GM23338 (cell line): ENCODE data around the gene ULBP1. TPM values are rescaled to one million over a fixed set of nuclear protein-coding genes. Genes with fewer than 3 reads are reported as not detected.
"Not testable (repeated sequence)": the region's sequence is repeated elsewhere in the genome, so short reads cannot be mapped to it uniquely, and the experiment has no call there.

Experiments
- ATAC-seq: fragments of 200-7000 bp; cut with Tn5 transposase; 3 replicates; pipeline ENCODE4 v1.9.1; 2020
- DNase-seq: peaks from one replicate; pipeline ENCODE4 v3.0.0-alpha.2; 2015; ENCODE audit warnings: low spot score
- H2AFZ ChIP-seq: fragments of 200-600 bp; sonication (generic); 2 replicates; pipeline ENCODE4 v1.8.0; 2016; ENCODE audit warnings: antibody characterized with exemption, mild to moderate bottlenecking, moderate library complexity
- H3F3A ChIP-seq: fragments of 200-600 bp; sonication (generic); replicated peaks from 2 replicates; pipeline ENCODE4 v1.8.0; 2017; ENCODE audit warnings: antibody characterized with exemption, mixed run types, low read depth
- H3K27ac ChIP-seq: fragments of 200-600 bp; sonication (generic); 2 replicates; pipeline ENCODE4 v1.6.1; 2016; ENCODE audit warnings: low read depth
- H3K27me3 ChIP-seq: fragments of 200-600 bp; sonication (generic); 2 replicates; pipeline ENCODE4 v1.8.0; 2016; ENCODE audit warnings: mild to moderate bottlenecking, mixed run types, moderate library complexity; ENCODE audit not compliant: insufficient read depth
- H3K36me3 ChIP-seq: fragments of 200-600 bp; sonication (generic); 2 replicates; pipeline ENCODE4 v1.8.0; 2016; ENCODE audit warnings: mild to moderate bottlenecking; ENCODE audit not compliant: insufficient read depth
- H3K4me1 ChIP-seq: fragments of 200-600 bp; sonication (generic); 2 replicates; pipeline ENCODE4 v1.8.0; 2016; ENCODE audit warnings: mild to moderate bottlenecking, moderate library complexity; ENCODE audit not compliant: insufficient read depth
- H3K4me2 ChIP-seq: fragments of 200-600 bp; sonication (generic); 2 replicates; pipeline ENCODE4 v1.7.1; 2017; ENCODE audit warnings: mixed run types
- H3K4me3 ChIP-seq: fragments of 200-600 bp; sonication (generic); 2 replicates; pipeline ENCODE4 v1.6.1; 2016; ENCODE audit warnings: mixed run types
- H3K79me2 ChIP-seq: fragments of 200-600 bp; sonication (generic); replicated peaks from 2 replicates; pipeline ENCODE4 v1.8.0; 2017; ENCODE audit warnings: mild to moderate bottlenecking; ENCODE audit not compliant: insufficient read depth
- H3K9me2 ChIP-seq: fragments of 200-600 bp; sonication (generic); 2 replicates; pipeline ENCODE4 v1.8.0; 2017; ENCODE audit not compliant: insufficient read depth
- H4K20me1 ChIP-seq: fragments of 200-600 bp; sonication (generic); replicated peaks from 2 replicates; pipeline ENCODE4 v1.8.0; 2017; ENCODE audit warnings: mild to moderate bottlenecking; ENCODE audit not compliant: insufficient read depth
- H3K27ac Mint-ChIP-seq: 2 replicates; pipeline ENCODE4 v1.8.0; 2020; ENCODE audit warnings: inconsistent platforms, mild to moderate bottlenecking, moderate library complexity, mixed read lengths
- H3K27me3 Mint-ChIP-seq: 3 replicates; pipeline ENCODE4 v1.8.0; 2022; ENCODE audit warnings: low read depth, mild to moderate bottlenecking, moderate library complexity, mixed read lengths, inconsistent platforms; ENCODE audit not compliant: insufficient read depth, poor library complexity
- H3K36me3 Mint-ChIP-seq: 3 replicates; pipeline ENCODE4 v1.8.0; 2021; ENCODE audit warnings: low read depth, mild to moderate bottlenecking, inconsistent platforms, moderate library complexity, mixed read lengths
- H3K4me1 Mint-ChIP-seq: 3 replicates; pipeline ENCODE4 v1.8.0; 2020; ENCODE audit warnings: mild to moderate bottlenecking, inconsistent platforms, mixed read lengths
- H3K4me3 Mint-ChIP-seq: 3 replicates; pipeline ENCODE4 v1.8.0; 2021; ENCODE audit warnings: moderate library complexity, mild to moderate bottlenecking, inconsistent platforms, mixed read lengths
- H3K9me3 Mint-ChIP-seq: 3 replicates; pipeline ENCODE4 v1.8.0; 2020; ENCODE audit warnings: moderate library complexity, mild to moderate bottlenecking, inconsistent platforms, mixed read lengths
- CREB1 ChIP-seq: fragments of 250-450 bp; sonication (Bioruptor Pico); IDR thresholded peaks from 2 replicates; pipeline ENCODE4 v1.5.0; 2020; ENCODE audit warnings: low read depth, mild to moderate bottlenecking, moderate library complexity
- CTCF ChIP-seq, 2 experiments: fragments of 200-600 bp in 1 of 2; sonication (generic) in 1 of 2; conservative IDR thresholded peaks; 2 replicates each; pipeline versions ENCODE4 v1.5.1 to v1.6.1; 2016 to 2017; ENCODE audit warnings: antibody characterized with exemption in 2 of 2, low read depth in 2 of 2, mild to moderate bottlenecking in 2 of 2, moderate library complexity in 1 of 2
- ETS1 ChIP-seq: IDR thresholded peaks from 2 replicates; pipeline ENCODE4 v1.6.1; 2016; ENCODE audit warnings: antibody characterized with exemption
- NANOG ChIP-seq: IDR thresholded peaks from 2 replicates; pipeline ENCODE4 v1.6.1; 2016; ENCODE audit warnings: antibody characterized with exemption, borderline replicate concordance
- STAT1 ChIP-seq: IDR thresholded peaks from one replicate; pipeline ENCODE4 v1.6.1; 2016; ENCODE audit warnings: antibody characterized with exemption; ENCODE audit not compliant: unreplicated experiment
- ZNF114 ChIP-seq: fragments of 250-450 bp; sonication (Bioruptor Pico); IDR thresholded peaks from 2 replicates; pipeline ENCODE4 v1.5.0; 2020; ENCODE audit warnings: mild to moderate bottlenecking, moderate library complexity
- polyA plus RNA-seq: library from polyadenylated mRNA; unstranded; fragments of >200 nt; fragmentation: Nextera tagmentation; extraction: Ambion mirVana; gene quantifications from 2 replicates; pipeline ENCODE4 v1.2.1, GENCODE V29; 2016
- total RNA-seq: library from RNA; depleted of rRNA; stranded (reverse); fragments of >200 nt; shearing (Covaris generic); gene quantifications from 2 replicates; pipeline ENCODE4 v1.2.3, GENCODE V29; 2014

Gene ULBP1
- total and polyA plus RNA-seq, 2 experiments from 2014 or later: 0.74 to 1.7 TPM

- Mint-ChIP-seq H3K9me3 (peaks cover 6% of the 10 kb centered on the region), H3K4me1 (peaks cover 13% of the 10 kb centered on the region; the same call in 2 of the 3 replicates), H3K36me3 (no peaks in the 10 kb centered on the region), H3K27ac (no peak overlapping the region), H3K27me3 (peaks cover 55% of the 10 kb centered on the region), H3K4me3 (no peak overlapping the region)
- no peaks in the 10 kb centered on the region; the same call in 1 of the 2 replicates for H4K20me1 ChIP-seq
- no peaks in the 10 kb centered on the region for H3F3A ChIP-seq
- H3K27me3 ChIP-seq: peaks cover 84% of the 10 kb centered on the region
- TF ChIP-seq STAT1: no peak
- TF ChIP-seq NANOG: no peak
- no peak for ATAC-seq
- H3K4me3 ChIP-seq: no peak overlapping the region
- H3K27ac ChIP-seq: no peak overlapping the region
- H3K36me3 ChIP-seq: no peaks in the 10 kb centered on the region
- no peaks in the 10 kb centered on the region for H3K79me2 ChIP-seq
- DNase-seq: no peak
- no peaks in the 10 kb centered on the region for H3K9me2 ChIP-seq
- no peak overlapping the region for H2AFZ ChIP-seq
- H3K4me2 ChIP-seq: no peak overlapping the region
- H3K4me1 ChIP-seq: peaks cover 6% of the 10 kb centered on the region; the same call in 1 of the 2 replicates
These were observed 5.9 kb downstream of the ULBP1 start for GRCh38 chr6:149969635-149970034.

GRCh38 chr6:149974394-149974793 is 10.7 kb downstream of the ULBP1 start:
- H3K36me3 Mint-ChIP-seq, H3K4me1 ChIP-seq, H3K27ac ChIP-seq, DNase-seq, H3K27ac Mint-ChIP-seq, H3K36me3 ChIP-seq, ATAC-seq, H3F3A ChIP-seq, H3K4me3 Mint-ChIP-seq, H3K4me2 ChIP-seq, H3K4me3 ChIP-seq, H3K4me1 Mint-ChIP-seq, H4K20me1 ChIP-seq, H3K79me2 ChIP-seq, H3K9me2 ChIP-seq, H2AFZ ChIP-seq, H3K9me3 Mint-ChIP-seq: not testable (repeated sequence)
- H3K27me3 ChIP-seq: peaks cover 71% of the 10 kb centered on the region
- peaks cover 34% of the 10 kb centered on the region for H3K27me3 Mint-ChIP-seq

GRCh38 chr6:149974825-149975224 is 11.1 kb downstream of the ULBP1 start:
- Histone ChIP-seq H3K27ac (no peak overlapping the region), H3K9me2 (no peaks in the 10 kb centered on the region), H3K4me1 (no peaks in the 10 kb centered on the region), H3K4me3 (no peak overlapping the region), H2AFZ (no peak overlapping the region), H4K20me1 (no peaks in the 10 kb centered on the region), H3K27me3 (peaks cover 72% of the 10 kb centered on the region), H3K4me2 (no peak overlapping the region), H3K36me3 (no peaks in the 10 kb centered on the region), H3K79me2 (no peaks in the 10 kb centered on the region), H3F3A (no peaks in the 10 kb centered on the region)
- no peak for TF ChIP-seq ETS1
- peak in 1 of 2 experiments; percentile 40; a peak in 2 of 4 replicates for TF ChIP-seq CTCF (conservative IDR thresholded peaks at IDR 0.05; ENCODE audit: low read depth in 2 of 2)
- TF ChIP-seq NANOG: no peak
- TF ChIP-seq CREB1: no peak
- TF ChIP-seq ZNF114 (CRISPR knock-in tag): no peak
- no peak for TF ChIP-seq STAT1
- ATAC-seq (peak; percentile 59), DNase-seq (peak; percentile 43)
- Mint-ChIP-seq H3K9me3 (no peaks in the 10 kb centered on the region), H3K4me1 (no peaks in the 10 kb centered on the region; the same call in 2 of the 3 replicates), H3K27ac (no peak overlapping the region), H3K27me3 (peaks cover 35% of the 10 kb centered on the region), H3K4me3 (no peak overlapping the region), H3K36me3 (no peaks in the 10 kb centered on the region)
